H1 (cell line): ENCODE measurements around the gene ADSS2. TPM values are rescaled to one million over a fixed set of nuclear protein-coding genes. Genes with fewer than 3 reads are reported as not detected.

Experiments used
- CTCF ChIA-PET: fragments of 300-600 bp; sonication (Branson Sonifier 250); formaldehyde crosslinking; loops from one replicate; lab custom pipeline; 2021; ENCODE audit not compliant: partially characterized antibody; lab: Charles Lee
- POLR2A ChIA-PET: fragments of 300-600 bp; sonication (Branson Sonifier 250); formaldehyde crosslinking; loops from one replicate; lab custom pipeline; 2021; ENCODE audit warnings: inconsistent platforms; ENCODE audit not compliant: partially characterized antibody; lab: Charles Lee
- DNase-seq, 2 experiments: peaks; one replicate each; pipeline versions ENCODE4 v3.0.0 to v3.0.0-alpha.2; 2010 to 2022; ENCODE audit warnings: low spot score in 2 of 2, low read depth in 1 of 2, mixed read lengths in 1 of 2
- FAIRE-seq: peaks from 2 replicates; lab custom pipeline; 2011; peaks lifted over from hg19 to GRCh38; lab: Jason Lieb, UNC
- H2AFZ ChIP-seq: 2 replicates; pipeline ENCODE4 v1.8.1; 2012; ENCODE audit warnings: low read length, inconsistent platforms
- H2AK5ac ChIP-seq: 2 replicates; pipeline ENCODE4 v1.6.1; 2013; ENCODE audit warnings: low read depth, low read length
- H2BK120ac ChIP-seq: replicated peaks from 2 replicates; pipeline ENCODE3; 2013; ENCODE audit warnings: low read depth, low read length, inconsistent platforms
- H2BK12ac ChIP-seq: 2 replicates; pipeline ENCODE4 v1.6.1; 2013; ENCODE audit warnings: low read depth, low read length
- H2BK15ac ChIP-seq: 2 replicates; pipeline ENCODE4 v1.6.1; 2013; ENCODE audit warnings: low read length
- H2BK20ac ChIP-seq: 2 replicates; pipeline ENCODE4 v1.6.1; 2013; ENCODE audit warnings: low read length
- H2BK5ac ChIP-seq: 2 replicates; pipeline ENCODE4 v1.6.1; 2013; ENCODE audit warnings: low read depth, low read length
- H3K14ac ChIP-seq: 2 replicates; pipeline ENCODE4 v1.6.1; 2013; ENCODE audit warnings: inconsistent platforms; ENCODE audit not compliant: insufficient read length
- H3K18ac ChIP-seq: 2 replicates; pipeline ENCODE4 v1.6.1; 2013; ENCODE audit warnings: low read length; ENCODE audit errors: extremely low read depth
- H3K23ac ChIP-seq: 2 replicates; pipeline ENCODE4 v1.6.1; 2013; ENCODE audit warnings: inconsistent platforms; ENCODE audit not compliant: insufficient read length
- H3K23me2 ChIP-seq: 2 replicates; pipeline ENCODE4 v1.6.1; 2013; ENCODE audit warnings: low read depth, low read length
- H3K27ac ChIP-seq: 2 replicates; pipeline ENCODE4 v1.6.1; 2011; ENCODE audit warnings: low read depth, low read length, inconsistent platforms
- H3K27me3 ChIP-seq, 4 experiments: replicated peaks in 1 of 4; 1 replicate in 1 of 4; 2 replicates in 3 of 4; pipeline versions ENCODE4 v1.6.1 to v1.8.1; 2011 to 2013; ENCODE audit warnings: low read length in 3 of 4, mild to moderate bottlenecking in 3 of 4, inconsistent platforms in 2 of 4, mixed read lengths in 2 of 4, moderate library complexity in 1 of 4; ENCODE audit not compliant: control insufficient read depth in 3 of 4, insufficient read depth in 3 of 4; ENCODE audit errors: extremely low read depth in 1 of 4
- H3K36me3 ChIP-seq, 4 experiments: 2 replicates each; pipeline versions ENCODE4 v1.6.1 to v1.8.1; 2011 to 2013; ENCODE audit warnings: mild to moderate bottlenecking in 4 of 4, low read length in 3 of 4, moderate library complexity in 2 of 4, control low read depth in 1 of 4, inconsistent platforms in 1 of 4; ENCODE audit not compliant: insufficient read depth in 4 of 4, control insufficient read depth in 2 of 4
- H3K4ac ChIP-seq: replicated peaks from 2 replicates; pipeline ENCODE3; 2013; ENCODE audit warnings: low read length, low read depth, mixed read lengths, inconsistent platforms; ENCODE audit not compliant: insufficient read length
- H3K4me1 ChIP-seq, 4 experiments: replicated peaks in 1 of 4; 1 replicate in 1 of 4; 2 replicates in 3 of 4; pipeline versions ENCODE4 v1.6.1 to v1.8.1; 2011 to 2013; ENCODE audit warnings: low read length in 3 of 4, inconsistent platforms in 2 of 4, mixed read lengths in 1 of 4; ENCODE audit not compliant: insufficient read depth in 4 of 4, control insufficient read depth in 3 of 4
- H3K4me2 ChIP-seq, 2 experiments: 2 replicates each; pipeline versions ENCODE4 v1.6.1 to v1.8.1; 2011 to 2013; ENCODE audit warnings: low read depth in 2 of 2, low read length in 2 of 2, control low read depth in 1 of 2, inconsistent platforms in 1 of 2, mild to moderate bottlenecking in 1 of 2; ENCODE audit not compliant: insufficient read depth in 1 of 2
- H3K4me3 ChIP-seq, 4 experiments: fragments of 200-600, 300-600 bp in 1 of 4; sonication (generic), shearing (Covaris generic), sonication (Bioruptor Twin) in 1 of 4; 2 replicates each; pipeline versions ENCODE4 v1.5.1 to v1.8.1; 2011 to 2016; ENCODE audit warnings: low read length in 4 of 4, low read depth in 3 of 4, control low read depth in 2 of 4, inconsistent platforms in 2 of 4, mild to moderate bottlenecking in 2 of 4, mixed read lengths in 1 of 4, moderate library complexity in 1 of 4; ENCODE audit not compliant: insufficient read depth in 2 of 4; ENCODE audit errors: extremely low read depth in 1 of 4
- H3K56ac ChIP-seq: replicated peaks from 2 replicates; pipeline ENCODE3; 2013; ENCODE audit warnings: low read depth, mild to moderate bottlenecking, mixed read lengths, low read length, inconsistent platforms; ENCODE audit not compliant: insufficient read length
- H3K79me1 ChIP-seq: 2 replicates; pipeline ENCODE4 v1.6.1; 2013; ENCODE audit warnings: low read depth, low read length, control low read depth
- H3K79me2 ChIP-seq, 2 experiments: 2 replicates each; pipeline versions ENCODE4 v1.6.1 to v1.8.1; 2012 to 2013; ENCODE audit warnings: low read length in 2 of 2, mild to moderate bottlenecking in 2 of 2, inconsistent platforms in 1 of 2; ENCODE audit not compliant: insufficient read depth in 2 of 2, control insufficient read depth in 1 of 2
- H3K9ac ChIP-seq, 4 experiments: replicated peaks in 1 of 4; 1 replicate in 1 of 4; 2 replicates in 3 of 4; pipeline versions ENCODE4 v1.6.1 to v1.8.1; 2011 to 2013; ENCODE audit warnings: low read depth in 3 of 4, low read length in 3 of 4, control low read depth in 2 of 4, mild to moderate bottlenecking in 2 of 4, moderate library complexity in 2 of 4, inconsistent platforms in 1 of 4; ENCODE audit errors: extremely low read depth in 1 of 4
- H3K9me3 ChIP-seq, 2 experiments: 2 replicates each; pipeline versions ENCODE4 v1.6.1 to v1.8.1; 2012 to 2013; ENCODE audit warnings: mild to moderate bottlenecking in 2 of 2, moderate library complexity in 2 of 2, control low read depth in 1 of 2, inconsistent platforms in 1 of 2, low read depth in 1 of 2, low read length in 1 of 2, mixed read lengths in 1 of 2; ENCODE audit not compliant: insufficient read depth in 2 of 2
- H4K20me1 ChIP-seq, 2 experiments: replicated peaks in 1 of 2; 2 replicates each; pipeline versions ENCODE3 to v1.8.1; 2011 to 2013; ENCODE audit warnings: inconsistent platforms in 2 of 2, low read length in 2 of 2, mild to moderate bottlenecking in 1 of 2; ENCODE audit not compliant: insufficient read depth in 2 of 2, control insufficient read depth in 1 of 2
- H4K5ac ChIP-seq: 2 replicates; pipeline ENCODE4 v1.6.1; 2013; ENCODE audit warnings: low read length, low read depth, mixed read lengths, inconsistent platforms; ENCODE audit not compliant: insufficient read length
- H4K8ac ChIP-seq: 2 replicates; pipeline ENCODE4 v1.8.0; 2013; ENCODE audit warnings: mild to moderate bottlenecking, moderate library complexity, low read length, inconsistent platforms; ENCODE audit not compliant: insufficient read depth; ENCODE audit errors: extremely low read depth
- H4K91ac ChIP-seq: replicated peaks from 2 replicates; pipeline ENCODE3; 2013; ENCODE audit warnings: low read length, mixed read lengths, inconsistent platforms; ENCODE audit not compliant: insufficient read length
- ASH2L ChIP-seq: fragments of 200-600, 300-600 bp; sonication (generic); IDR thresholded peaks from one replicate; pipeline ENCODE4 v1.7.1; 2017; ENCODE audit warnings: low read length
- CHD2 ChIP-seq: IDR thresholded peaks from 2 replicates; pipeline ENCODE4 v1.6.1; 2012; ENCODE audit warnings: low read length, improper control_type of control experiment
- JUND ChIP-seq: IDR thresholded peaks from 2 replicates; pipeline ENCODE4 v1.6.1; 2011; ENCODE audit warnings: mild to moderate bottlenecking, improper control_type of control experiment, low read length
- KDM4A ChIP-seq: IDR thresholded peaks from one replicate; pipeline ENCODE4 v1.7.1; 2012; ENCODE audit warnings: low read depth, mild to moderate bottlenecking, moderate library complexity, low read length, inconsistent platforms; ENCODE audit not compliant: severe bottlenecking
- MAFK ChIP-seq: IDR thresholded peaks from 2 replicates; pipeline ENCODE4 v1.6.1; 2012; ENCODE audit warnings: low read depth, mild to moderate bottlenecking, improper control_type of control experiment, low read length
- POLR2A ChIP-seq, 2 experiments: IDR thresholded peaks; 1 replicate in 1 of 2; 2 replicates in 1 of 2; pipeline ENCODE4 v1.6.1; 2011; ENCODE audit warnings: low read depth in 2 of 2, low read length in 2 of 2, mild to moderate bottlenecking in 2 of 2; ENCODE audit errors: control extremely low read depth in 1 of 2
- SIRT6 ChIP-seq: IDR thresholded peaks from one replicate; pipeline ENCODE4 v1.7.1; 2012; ENCODE audit warnings: low read length, inconsistent platforms
- SP1 ChIP-seq: IDR thresholded peaks from 2 replicates; pipeline ENCODE4 v1.6.1; 2011; ENCODE audit warnings: low read depth, low read length
- SP2 ChIP-seq: IDR thresholded peaks from 2 replicates; pipeline ENCODE4 v1.6.1; 2012; ENCODE audit warnings: mild to moderate bottlenecking, low read length, inconsistent platforms
- TAF7 ChIP-seq: optimal IDR thresholded peaks from 2 replicates; pipeline ENCODE3; 2011; ENCODE audit warnings: low read depth, mild to moderate bottlenecking, inconsistent platforms, low read length, moderate library complexity, borderline replicate concordance
- USF2 ChIP-seq: IDR thresholded peaks from 2 replicates; pipeline ENCODE4 v1.6.1; 2011; ENCODE audit warnings: low read length, improper control_type of control experiment
- YY1 ChIP-seq: IDR thresholded peaks from 2 replicates; pipeline ENCODE4 v1.6.1; 2011; ENCODE audit warnings: low read depth, mild to moderate bottlenecking, low read length
- polyA plus RNA-seq, 7 experiments: library from polyadenylated mRNA; depleted of rRNA in 3 of 7; stranded (reverse) in 5 of 7; unstranded in 2 of 7; fragments of >200 nt in 5 of 7; fragments of 200-250 nt in 2 of 7; gene quantifications; 1 replicate in 5 of 7; 2 replicates in 1 of 7; 4 replicates in 1 of 7; pipeline versions ENCODE4 v1.2.1 to v1.2.3, GENCODE V29; 2011 to 2013; ENCODE audit warnings: missing spikeins in 2 of 7, mixed read lengths in 2 of 7
- total RNA-seq: library from RNA; stranded (reverse); fragmentation: NEBNext Ultra II Directional; extraction: Animal tissue kit (Norgen Biotek cat#: 25700); gene quantifications from 2 replicates; pipeline ENCODE4 v1.2.1, GENCODE V29; 2021
- TF ChIP-seq, protein P1 (sequence below), 3 experiments: IDR thresholded peaks; 1 replicate in 2 of 3; 2 replicates in 1 of 3; pipeline versions ENCODE4 v1.5.1 to v1.6.1; 2011; ENCODE audit warnings: low read length in 3 of 3, mild to moderate bottlenecking in 3 of 3, inconsistent platforms in 2 of 3, low read depth in 1 of 3, moderate library complexity in 1 of 3; ENCODE audit not compliant: insufficient read depth in 1 of 3; ENCODE audit errors: control extremely low read depth in 1 of 3

ADSS2 gene
- total and polyA plus RNA-seq, 2 of the 8 experiments (the other 6 are each of a cell fraction or from before 2014, with no cell fraction given), result 29.8 to 108 TPM

- Histone ChIP-seq H3K4ac (no peak overlapping the region), H2BK5ac (no peak overlapping the region), H4K91ac (no peak overlapping the region), H2AK5ac (no peak overlapping the region), H3K4me2 (no peak overlapping the region), H3K4me3 (no peak overlapping the region), H3K36me3 (peaks cover 2 to 42% (median 13%) of the 10 kb centered on the region in 4 experiments; a peak in 5 of 8 replicates), H3K23me2 (no peaks in the 10 kb centered on the region), H3K18ac (no peak overlapping the region), H3K27ac (no peak overlapping the region), H4K5ac (no peak overlapping the region), H3K79me1 (no peaks in the 10 kb centered on the region), H3K23ac (no peak overlapping the region), H3K56ac (no peak overlapping the region), H2BK15ac (no peak overlapping the region), H3K79me2 (no peaks in the 10 kb centered on the region; a peak in 1 of 4 replicates), H2BK20ac (no peak overlapping the region), H3K4me1 (no peaks in the 10 kb centered on the region), H4K20me1 (no peaks in the 10 kb centered on the region), H4K8ac (no peak overlapping the region), H3K9me3 (no peaks in the 10 kb centered on the region), H3K27me3 (no peaks in the 10 kb centered on the region), H2AFZ (no peak overlapping the region), H3K14ac (no peak overlapping the region), H3K9ac (no peak overlapping the region), H2BK12ac (no peak overlapping the region), H2BK120ac (no peak overlapping the region)
- FAIRE-seq (no peak), DNase-seq (no peak)
- CTCF ChIA-PET, result no interaction called here
- POLR2A ChIA-PET, result no interaction called here
- no peak for TF ChIP-seq KDM4A
- TF ChIP-seq POLR2A (IDR thresholded peaks at IDR 0.05; ENCODE audit: control extremely low read depth in 1 of 2, low read depth in 2 of 2, low read length in 2 of 2), result no peak
- no peak for TF ChIP-seq MAFK
- no peak for TF ChIP-seq SIRT6
- TF ChIP-seq, protein P1, sequence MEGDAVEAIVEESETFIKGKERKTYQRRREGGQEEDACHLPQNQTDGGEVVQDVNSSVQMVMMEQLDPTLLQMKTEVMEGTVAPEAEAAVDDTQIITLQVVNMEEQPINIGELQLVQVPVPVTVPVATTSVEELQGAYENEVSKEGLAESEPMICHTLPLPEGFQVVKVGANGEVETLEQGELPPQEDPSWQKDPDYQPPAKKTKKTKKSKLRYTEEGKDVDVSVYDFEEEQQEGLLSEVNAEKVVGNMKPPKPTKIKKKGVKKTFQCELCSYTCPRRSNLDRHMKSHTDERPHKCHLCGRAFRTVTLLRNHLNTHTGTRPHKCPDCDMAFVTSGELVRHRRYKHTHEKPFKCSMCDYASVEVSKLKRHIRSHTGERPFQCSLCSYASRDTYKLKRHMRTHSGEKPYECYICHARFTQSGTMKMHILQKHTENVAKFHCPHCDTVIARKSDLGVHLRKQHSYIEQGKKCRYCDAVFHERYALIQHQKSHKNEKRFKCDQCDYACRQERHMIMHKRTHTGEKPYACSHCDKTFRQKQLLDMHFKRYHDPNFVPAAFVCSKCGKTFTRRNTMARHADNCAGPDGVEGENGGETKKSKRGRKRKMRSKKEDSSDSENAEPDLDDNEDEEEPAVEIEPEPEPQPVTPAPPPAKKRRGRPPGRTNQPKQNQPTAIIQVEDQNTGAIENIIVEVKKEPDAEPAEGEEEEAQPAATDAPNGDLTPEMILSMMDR (IDR thresholded peaks at IDR 0.05; ENCODE audit: control extremely low read depth in 1 of 3, insufficient read depth in 1 of 3, low read depth in 1 of 3, low read length in 3 of 3), result no peak
- no peak for TF ChIP-seq CHD2
- TF ChIP-seq JUND, result no peak
- no peak for TF ChIP-seq ASH2L
- no peak for TF ChIP-seq SP1
- TF ChIP-seq USF2, result no peak
- no peak for TF ChIP-seq TAF7
- no peak for TF ChIP-seq SP2
- TF ChIP-seq YY1, result no peak
Observed at GRCh38 chr1:244427647-244428046, 24.1 kb downstream of the ADSS2 start.
